Glutamatergic neuron (in vitro differentiated cells): Measurements from ENCODE around the gene CAMK1D. TPM values are rescaled to one million over a fixed set of nuclear protein-coding genes. Genes with fewer than 3 reads are reported as not detected.
"Not testable (repeated sequence)": the region's sequence is repeated elsewhere in the genome, so short reads cannot be mapped to it uniquely, and the experiment has no call there.

Source experiments
- DNase-seq: peaks from one replicate; pipeline ENCODE4 v3.0.0; 2022
- H3K27ac Mint-ChIP-seq: one replicate; pipeline ENCODE4 v1.8.0; 2020; ENCODE audit warnings: mild to moderate bottlenecking, mixed read lengths, inconsistent platforms; ENCODE audit not compliant: unreplicated experiment
- H3K27me3 Mint-ChIP-seq: one replicate; pipeline ENCODE4 v1.8.0; 2020; ENCODE audit warnings: mild to moderate bottlenecking, moderate library complexity, mixed read lengths, inconsistent platforms; ENCODE audit not compliant: unreplicated experiment
- H3K36me3 Mint-ChIP-seq: one replicate; pipeline ENCODE4 v1.8.0; 2020; ENCODE audit warnings: mild to moderate bottlenecking, mixed read lengths, inconsistent platforms; ENCODE audit not compliant: unreplicated experiment
- H3K4me1 Mint-ChIP-seq: one replicate; pipeline ENCODE4 v1.8.0; 2020; ENCODE audit warnings: mild to moderate bottlenecking, low read depth, mixed read lengths, inconsistent platforms; ENCODE audit not compliant: unreplicated experiment
- H3K4me3 Mint-ChIP-seq: one replicate; pipeline ENCODE4 v1.8.0; 2020; ENCODE audit warnings: mild to moderate bottlenecking, mixed read lengths, inconsistent platforms; ENCODE audit not compliant: unreplicated experiment
- H3K9me3 Mint-ChIP-seq: one replicate; pipeline ENCODE4 v1.8.0; 2020; ENCODE audit warnings: mild to moderate bottlenecking, moderate library complexity, mixed read lengths, inconsistent platforms; ENCODE audit not compliant: unreplicated experiment
- CTCF ChIP-seq: fragments of 200-600 bp; sonication (generic); IDR thresholded peaks from one replicate; pipeline ENCODE4 v1.5.0; 2021; ENCODE audit not compliant: partially characterized antibody, unreplicated experiment
- total RNA-seq: library from RNA; stranded (reverse); fragmentation: NEBNext Ultra II Directional; extraction: Animal tissue kit (Norgen Biotek cat#: 25700); gene quantifications from one replicate; pipeline ENCODE4 v1.2.1, GENCODE V29; 2021; ENCODE audit not compliant: unreplicated experiment

CAMK1D gene
- total RNA-seq, 1 donor from 2014 or later: 29.8 TPM

GRCh38 chr10:12333380-12334185 lies 15.8 kb upstream of the CAMK1D start:
- H3K36me3 Mint-ChIP-seq: no peaks in the 10 kb centered on the region
- TF ChIP-seq CTCF: no peak
- no peak overlapping the region for H3K4me3 Mint-ChIP-seq
- DNase-seq: no peak
- H3K9me3 Mint-ChIP-seq: peaks cover 2% of the 10 kb centered on the region
- H3K27ac Mint-ChIP-seq: no peak overlapping the region
- peaks cover 2% of the 10 kb centered on the region for H3K4me1 Mint-ChIP-seq
- H3K27me3 Mint-ChIP-seq: peaks cover 1% of the 10 kb centered on the region

GRCh38 chr10:12334186-12334530 lies 15.2 kb upstream of the CAMK1D start:
- no peak overlapping the region for H3K27ac Mint-ChIP-seq
- H3K4me1 Mint-ChIP-seq: peaks cover 2% of the 10 kb centered on the region
- no peak overlapping the region for H3K4me3 Mint-ChIP-seq
- peaks cover 1% of the 10 kb centered on the region for H3K27me3 Mint-ChIP-seq
- no peak for DNase-seq
- no peaks in the 10 kb centered on the region for H3K36me3 Mint-ChIP-seq
- no peak for TF ChIP-seq CTCF
- H3K9me3 Mint-ChIP-seq: peaks cover 2% of the 10 kb centered on the region

- H3K27me3 Mint-ChIP-seq, H3K36me3 Mint-ChIP-seq, DNase-seq, H3K9me3 Mint-ChIP-seq, H3K4me3 Mint-ChIP-seq, H3K27ac Mint-ChIP-seq, H3K4me1 Mint-ChIP-seq: not testable (repeated sequence)
Observed at GRCh38 chr10:12335169-12335568, 14.2 kb upstream of the CAMK1D start.

- H3K27ac Mint-ChIP-seq: no peak overlapping the region
Observed at GRCh38 chr10:12337453-12338372, 11.6 kb upstream of the CAMK1D start.

GRCh38 chr10:12338981-12339380 lies 10.4 kb upstream of the CAMK1D start:
- peaks cover 1% of the 10 kb centered on the region for H3K27me3 Mint-ChIP-seq
- H3K27ac Mint-ChIP-seq: no peak overlapping the region
- no peak for TF ChIP-seq CTCF
- H3K4me1 Mint-ChIP-seq: no peaks in the 10 kb centered on the region
- peaks cover 2% of the 10 kb centered on the region for H3K9me3 Mint-ChIP-seq
- H3K36me3 Mint-ChIP-seq: no peaks in the 10 kb centered on the region
- no peak for DNase-seq
- H3K4me3 Mint-ChIP-seq: no peak overlapping the region

More at GRCh38 chr10:12337453-12338372, 11.6 kb upstream of the CAMK1D start:
- peaks cover 2% of the 10 kb centered on the region for H3K9me3 Mint-ChIP-seq
- H3K4me3 Mint-ChIP-seq: no peak overlapping the region
- H3K4me1 Mint-ChIP-seq: peaks cover 2% of the 10 kb centered on the region
- H3K27me3 Mint-ChIP-seq: peaks cover 1% of the 10 kb centered on the region
- DNase-seq: no peak
- H3K36me3 Mint-ChIP-seq: no peaks in the 10 kb centered on the region
- no peak for TF ChIP-seq CTCF
